ENCODE measurements around the gene RPL21. TPM values are rescaled to one million over a fixed set of nuclear protein-coding genes. Genes with fewer than 3 reads are reported as not detected.

The RPL21 gene
- 1,185 to 2,530 TPM (median 1,304 TPM) in 5 replicates for total RNA-seq (2022; extraction: Qiagen RNA extraction; ENCODE audit: low read depth)

DNA sequence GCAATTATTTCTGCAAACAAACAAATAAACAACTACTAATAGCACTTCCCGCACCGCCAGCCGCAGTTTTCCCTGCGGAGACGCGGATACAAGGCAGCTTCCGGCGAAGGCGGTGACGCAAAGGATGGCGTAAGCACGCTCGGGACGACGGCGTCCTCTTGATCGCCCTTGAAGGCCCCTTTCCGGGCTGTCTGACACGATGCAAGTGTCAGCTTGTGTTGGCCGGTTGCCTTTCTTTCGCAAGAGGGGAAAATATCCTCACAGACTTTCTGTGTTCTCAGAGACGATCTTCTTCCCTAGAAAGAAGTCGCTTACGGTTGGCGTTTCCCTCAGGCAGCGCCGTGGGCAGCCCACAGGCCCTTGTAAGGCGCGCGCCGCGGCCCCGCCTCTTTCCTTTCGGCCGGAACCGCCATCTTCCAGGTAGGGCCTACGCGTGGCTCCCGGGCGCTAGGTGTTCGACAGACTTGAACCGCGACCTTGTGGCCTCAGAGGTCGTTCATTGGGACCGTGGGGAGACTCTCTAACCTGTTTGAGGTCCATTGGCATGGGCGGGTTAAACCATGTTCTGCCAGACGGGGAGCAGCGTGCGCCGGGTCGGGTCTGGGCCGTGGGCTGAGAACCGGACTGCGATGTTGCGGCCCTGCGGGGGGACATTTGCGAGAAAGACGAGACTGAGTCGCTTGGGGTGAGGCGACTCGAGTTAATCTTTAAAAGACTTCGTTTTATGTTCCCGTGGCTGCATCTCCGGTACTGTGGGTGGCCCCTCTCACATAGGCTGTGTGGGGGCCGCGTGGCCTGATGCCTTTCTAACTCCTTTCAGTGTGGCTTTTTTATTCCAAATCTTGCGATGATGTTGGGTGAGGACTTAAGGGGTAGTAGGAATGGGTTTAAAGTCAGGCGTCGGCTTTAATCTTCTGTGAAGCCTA lies at the start of gene RPL21:
Gene RPL21, plus strand, starts transcription at position 393 of the 926 bp plus-strand sequence. CDS start 2,219 bp downstream, outside the sequence.

DNA sequence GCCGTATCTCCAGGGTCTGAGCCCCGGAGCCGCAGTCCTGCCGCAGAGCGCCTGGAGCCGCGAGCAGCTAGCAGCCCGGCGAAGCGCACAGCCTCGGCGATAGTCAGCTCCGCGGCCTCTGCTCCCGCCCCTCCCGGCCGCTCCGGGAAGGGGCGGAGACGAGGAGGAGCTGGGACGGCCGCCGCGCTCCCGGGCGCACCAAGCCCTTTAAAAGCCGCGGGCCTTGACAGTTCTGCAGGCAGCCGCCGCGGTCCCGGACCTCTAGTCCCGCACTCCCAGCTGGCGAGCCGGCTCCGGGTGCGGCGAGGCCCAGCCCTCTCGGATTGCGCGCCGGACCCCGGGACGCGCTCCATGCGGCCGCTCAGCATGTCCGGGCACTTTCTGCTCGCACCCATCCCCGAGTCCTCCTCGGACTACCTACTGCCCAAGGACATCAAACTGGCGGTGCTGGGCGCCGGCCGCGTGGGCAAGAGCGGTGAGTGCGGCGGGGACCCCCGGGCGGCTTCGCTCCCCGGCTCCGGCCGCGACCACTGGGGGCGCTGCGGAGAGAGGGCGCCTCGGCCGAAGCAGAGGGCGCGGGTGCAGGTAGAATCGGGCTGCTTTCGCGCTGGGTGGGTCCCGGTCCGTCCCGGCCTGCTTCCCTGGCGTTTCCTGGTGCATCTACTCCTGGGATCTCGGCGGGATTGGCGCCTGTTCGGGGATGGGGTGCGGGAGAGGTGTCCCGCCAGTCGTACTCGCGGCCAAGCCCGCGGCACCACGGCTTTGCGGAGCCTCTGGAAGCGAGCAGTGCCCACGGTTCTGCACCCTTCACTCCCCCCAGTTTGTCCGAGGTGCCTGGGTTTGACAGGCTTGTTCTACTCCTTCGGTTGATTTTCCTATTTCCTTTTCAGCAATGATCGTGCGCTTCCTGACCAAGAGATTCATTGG lies 19.5 kb downstream of the RPL21 start, which contains the start of gene RASL11A:
Gene RASL11A, plus strand, starts transcription at position 237 of the 927 bp plus-strand sequence. Its CDS starts 115 bp downstream, at position 352.

Other genes starting within 250 kb of the RPL21 start
- 14.9 to 23.8 TPM (median 19.8 TPM) in 5 replicates for gene USP12, start 79.7 kb upstream of the RPL21 start, total RNA-seq (2022; extraction: Qiagen RNA extraction; ENCODE audit: low read depth)
- gene RASL11A, start 19.3 kb downstream of the RPL21 start, total RNA-seq (2022; extraction: Qiagen RNA extraction; ENCODE audit: low read depth), result 3.1 to 5.4 TPM (median 4.1 TPM) in 5 replicates
- gene GTF3A, start 173.1 kb downstream of the RPL21 start, total RNA-seq (2022; extraction: Qiagen RNA extraction; ENCODE audit: low read depth), result 98.8 to 112 TPM (median 102 TPM) in 5 replicates
- 20.3 to 31.9 TPM (median 24.0 TPM) in 5 replicates for gene MTIF3, start 199.0 kb downstream of the RPL21 start, total RNA-seq (2022; extraction: Qiagen RNA extraction; ENCODE audit: low read depth)